ENCODE measurements around the gene TMOD3.

Gene TMOD3

DNA sequence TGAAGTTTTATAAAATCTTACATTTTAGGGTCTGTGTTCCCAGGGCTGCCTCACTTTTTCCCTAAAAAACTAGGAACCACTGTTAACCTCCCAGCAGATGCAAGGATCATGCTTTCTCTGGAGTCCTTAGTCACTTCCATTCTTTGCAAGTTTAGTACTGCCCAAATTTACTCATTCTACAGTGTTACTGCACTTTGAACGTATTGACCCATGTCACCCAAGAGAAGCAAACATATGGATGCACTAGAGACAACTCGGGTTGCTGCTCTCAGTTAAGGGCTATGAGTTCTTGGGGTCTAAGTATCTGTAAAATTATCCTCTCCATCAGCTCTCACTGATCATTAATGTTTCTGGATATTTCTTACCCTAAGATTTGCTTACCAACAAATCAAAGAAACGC lies 83.1 kb downstream of the TMOD3 start:
- no peak for DNase-seq

DNA sequence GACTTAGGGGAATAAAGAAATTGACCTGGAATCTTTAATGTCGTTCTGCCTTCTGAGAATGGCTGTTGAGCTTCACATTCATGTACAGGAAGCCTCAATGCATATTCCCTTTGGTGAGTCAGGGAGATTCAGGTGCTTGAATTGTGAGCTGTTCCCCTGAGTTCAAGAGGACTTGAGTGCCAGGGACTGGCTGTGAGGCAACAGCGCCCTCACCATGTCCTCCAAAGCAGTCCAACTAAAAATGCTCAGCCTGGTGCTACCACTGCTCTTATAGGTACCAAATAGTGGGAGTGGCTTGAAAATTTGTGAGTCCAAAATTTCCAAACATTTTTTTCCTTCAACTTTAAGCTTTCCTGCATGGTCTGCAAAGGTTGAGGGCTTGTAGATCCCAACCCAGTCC lies 88.0 kb downstream of the TMOD3 start:
- DNase-seq: no peak

GRCh38 chr15:51924156-51925068 lies 95.0 kb downstream of the TMOD3 start:
- no peak for DNase-seq

- no peak for DNase-seq
These were observed 97.4 kb downstream of the TMOD3 start for GRCh38 chr15:51926809-51927208.

DNA sequence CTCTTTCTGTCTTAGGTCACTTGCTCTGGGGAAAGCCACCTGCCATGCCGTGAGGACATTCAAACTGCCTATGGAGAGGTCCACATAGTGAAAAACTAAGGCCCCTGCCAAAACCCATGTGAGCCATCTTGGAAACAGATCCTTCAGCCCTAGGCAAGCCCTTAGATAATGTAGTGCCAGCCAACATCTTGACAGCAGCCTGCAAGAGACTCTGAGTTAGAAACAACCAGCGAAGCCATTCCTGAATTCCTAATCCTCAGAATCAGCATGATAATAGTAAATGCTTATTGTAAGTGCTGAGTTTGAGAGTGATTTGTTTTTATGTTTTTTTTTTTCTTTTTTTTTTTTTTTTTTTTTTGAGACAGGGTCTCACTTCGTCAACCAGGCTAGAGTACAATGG lies 101.6 kb downstream of the TMOD3 start:
- no peak for DNase-seq

- DNase-seq: no peak
These were observed 102.2 kb downstream of the TMOD3 start for GRCh38 chr15:51931638-51932037.

DNA sequence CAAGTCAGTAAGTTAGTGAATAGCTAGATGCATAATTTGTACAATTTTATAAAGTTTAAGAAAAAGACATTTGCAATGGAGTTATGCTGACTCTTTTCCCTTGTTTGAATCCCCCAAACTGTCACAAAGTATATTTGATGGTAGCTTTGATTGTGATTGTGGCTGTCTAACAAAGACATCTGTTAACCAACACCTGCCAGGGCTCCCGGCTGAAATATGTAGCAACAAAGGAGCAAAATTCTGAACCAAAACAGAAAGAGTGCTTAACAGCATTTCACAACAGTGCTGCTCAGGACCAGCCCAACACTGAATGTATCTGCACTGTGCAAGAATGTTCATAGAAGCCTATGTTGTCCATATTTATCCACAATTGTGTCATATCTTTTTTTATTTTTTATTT lies 102.7 kb downstream of the TMOD3 start:
- DNase-seq: no peak

DNA sequence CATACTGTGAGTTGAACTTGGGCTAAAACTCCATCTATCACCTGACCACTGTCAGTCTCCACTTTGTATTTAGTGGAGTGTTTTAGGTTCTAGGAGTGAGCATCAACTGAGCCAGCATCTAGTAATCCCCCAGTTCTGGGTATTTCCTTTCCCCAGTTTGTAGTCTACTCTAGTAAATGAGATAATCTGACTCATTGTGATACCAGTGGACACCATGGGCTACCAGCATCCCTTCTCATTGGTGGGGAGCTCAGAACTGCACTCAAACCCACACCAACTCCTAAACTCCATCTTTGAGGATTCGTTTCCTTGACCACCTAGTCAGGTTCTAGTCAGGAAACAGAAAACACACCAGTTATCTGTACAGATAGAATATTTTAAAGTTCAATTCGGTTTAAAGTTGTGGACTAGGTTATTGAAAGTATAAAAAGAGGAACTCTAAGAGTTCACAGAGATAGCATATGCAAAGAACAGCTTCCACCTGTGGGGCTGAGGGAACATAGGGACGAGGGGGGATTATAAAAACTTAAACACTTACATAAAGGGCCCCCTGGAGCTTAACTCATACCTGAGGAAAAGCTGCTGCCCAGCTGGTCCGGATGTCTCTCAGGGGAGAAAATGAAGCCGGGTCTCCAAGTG lies 106.1 kb downstream of the TMOD3 start:
- DNase-seq: no peak

GRCh38 chr15:51936105-51936478 lies 106.6 kb downstream of the TMOD3 start:
- DNase-seq: no peak

- DNase-seq: no peak
These were observed 108.8 kb downstream of the TMOD3 start for GRCh38 chr15:51938286-51938685.

GRCh38 chr15:51939216-51939615 lies 109.8 kb downstream of the TMOD3 start:
- no peak for DNase-seq

- no peak for DNase-seq
These were observed 117.7 kb downstream of the TMOD3 start for GRCh38 chr15:51947124-51947523.

DNA sequence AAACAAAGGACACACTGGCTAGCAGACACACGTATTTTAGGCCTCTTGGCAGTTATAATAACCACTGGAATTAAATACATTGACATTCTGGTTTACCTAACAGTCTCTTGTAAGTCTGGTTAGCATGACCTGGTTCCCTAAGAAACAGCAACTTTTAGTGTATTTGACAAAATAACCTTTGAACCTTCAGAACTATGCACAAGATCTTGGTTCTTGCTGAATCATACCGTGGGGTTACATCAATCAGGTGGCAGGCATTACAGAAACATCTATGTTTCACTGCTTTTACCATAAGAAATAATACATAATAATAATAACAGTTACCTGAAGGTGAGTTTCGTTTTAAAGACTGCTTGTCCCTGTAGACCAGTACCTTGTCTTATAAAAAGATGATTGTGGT lies 123.4 kb downstream of the TMOD3 start:
- no peak for DNase-seq

DNA sequence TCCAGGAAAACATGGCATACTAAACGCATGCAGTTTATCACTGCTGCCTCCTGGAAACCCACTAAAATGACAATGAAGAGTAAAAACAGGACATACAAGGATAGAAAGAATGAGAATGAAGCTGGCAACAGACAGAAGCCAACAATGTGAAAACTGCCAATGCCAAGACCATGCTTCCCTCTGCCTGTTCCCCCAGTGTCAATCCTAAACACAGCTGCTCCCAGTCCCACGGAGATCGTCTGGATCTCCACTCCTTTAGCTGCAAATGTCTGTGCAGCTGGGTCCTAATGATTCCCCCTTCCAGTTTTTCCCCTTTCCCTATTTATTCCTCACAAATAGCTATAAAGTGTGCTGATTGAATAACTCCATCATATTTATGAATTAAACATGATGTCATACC lies 126.1 kb downstream of the TMOD3 start:
- no peak for DNase-seq

Measured in stimulated activated CD4-positive, alpha-beta T cell treated with anti-CD3 and anti-CD28 coated beads, Interleukin-2, amount 100 ng/mL, for 24 hours (primary cell).